Middle frontal gyrus (tissue), 1 donor: ENCODE measurements around the gene OSBP2.

Experiments used
- DNase-seq: peaks from one replicate; pipeline ENCODE4 v3.0.0-alpha.2; 2015; ENCODE audit warnings: low spot score; ENCODE audit errors: extremely low spot score

OSBP2 gene

DNA sequence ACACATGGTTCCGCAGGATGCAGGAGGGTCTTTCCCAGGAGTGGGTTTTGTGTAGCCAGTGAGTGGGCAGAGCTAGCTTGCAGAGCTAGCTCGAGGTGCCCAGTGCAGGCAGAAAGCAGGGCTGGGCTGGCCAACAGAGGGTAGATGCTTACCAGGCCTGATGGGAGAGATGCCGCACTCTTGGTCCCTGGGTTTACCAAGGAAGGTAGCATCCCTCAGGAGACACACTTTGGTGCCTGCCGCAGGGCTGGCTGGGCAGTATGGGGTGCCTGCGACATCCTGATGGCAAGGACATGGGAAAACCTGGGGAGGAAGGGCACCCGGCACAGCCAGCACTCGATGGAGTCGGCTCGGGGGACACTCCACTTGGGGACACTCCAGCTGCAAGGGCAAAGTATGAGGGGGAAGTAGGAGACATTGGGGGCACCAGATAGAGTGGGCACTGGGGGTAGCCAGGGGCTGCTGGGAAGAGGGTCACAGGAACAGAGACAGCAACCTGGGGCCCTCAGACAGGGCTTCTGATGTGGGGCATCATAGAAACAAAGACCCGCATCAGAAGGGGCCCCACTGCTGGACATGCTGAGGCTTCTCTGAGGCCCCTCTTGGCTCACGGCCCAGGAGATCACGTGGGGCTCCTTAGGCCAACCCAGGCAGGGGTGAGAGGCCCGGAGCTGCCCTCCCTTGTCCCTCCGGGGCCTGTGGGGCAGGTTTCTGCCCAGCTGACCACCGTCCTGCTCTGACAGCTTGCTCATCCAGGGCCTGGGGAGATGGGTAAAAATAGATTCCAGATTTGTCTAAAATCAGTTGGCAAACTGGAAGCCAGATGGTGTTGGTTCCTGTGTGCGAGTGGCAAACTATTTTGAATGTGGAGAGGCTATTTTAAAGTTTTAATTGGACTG, 184.1 kb downstream of the OSBP2 start:
- no peak for DNase-seq

DNA sequence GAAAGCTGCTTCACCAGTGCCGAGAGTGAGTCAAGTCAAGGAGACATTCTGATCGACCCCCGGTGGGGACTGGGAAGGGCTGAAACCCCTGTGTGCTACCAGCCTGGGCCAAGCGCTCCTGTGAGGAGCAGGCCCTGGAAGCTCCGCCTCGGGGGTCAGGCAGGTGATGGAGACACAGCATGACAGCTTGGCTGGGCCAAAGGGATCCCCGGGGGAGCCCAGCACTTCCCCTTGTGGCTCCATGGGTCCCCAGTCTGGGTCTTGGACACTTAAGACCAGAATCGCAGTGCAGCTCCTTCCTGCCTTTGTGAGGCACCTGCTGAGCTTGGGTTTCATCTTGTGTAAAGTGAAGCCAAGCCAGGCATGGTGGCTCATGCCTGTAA, 184.7 kb downstream of the OSBP2 start:
- DNase-seq: no peak

GRCh38 chr22:30880181-30880601, 185.5 kb downstream of the OSBP2 start:
- no peak for DNase-seq

DNA sequence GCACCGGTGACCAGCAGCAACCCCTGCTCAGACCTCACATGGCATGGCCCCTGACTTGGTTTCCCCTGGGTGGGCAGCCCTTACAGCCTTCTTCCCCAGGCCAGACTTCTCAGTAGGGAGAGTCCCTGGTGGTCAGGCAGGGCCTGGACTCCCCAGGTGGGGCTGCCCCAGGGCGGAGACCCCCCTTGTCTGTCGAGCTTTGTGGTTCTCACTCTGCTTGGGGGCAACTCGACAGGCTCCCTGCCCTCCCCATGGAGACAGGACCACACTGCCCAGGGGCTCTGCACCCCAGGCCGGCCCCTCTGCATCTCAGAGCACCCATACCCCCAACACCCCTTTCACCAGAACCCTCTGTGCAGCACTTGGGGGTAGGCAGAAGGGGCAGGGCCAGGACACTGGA, 186.2 kb downstream of the OSBP2 start:
- DNase-seq: no peak

DNA sequence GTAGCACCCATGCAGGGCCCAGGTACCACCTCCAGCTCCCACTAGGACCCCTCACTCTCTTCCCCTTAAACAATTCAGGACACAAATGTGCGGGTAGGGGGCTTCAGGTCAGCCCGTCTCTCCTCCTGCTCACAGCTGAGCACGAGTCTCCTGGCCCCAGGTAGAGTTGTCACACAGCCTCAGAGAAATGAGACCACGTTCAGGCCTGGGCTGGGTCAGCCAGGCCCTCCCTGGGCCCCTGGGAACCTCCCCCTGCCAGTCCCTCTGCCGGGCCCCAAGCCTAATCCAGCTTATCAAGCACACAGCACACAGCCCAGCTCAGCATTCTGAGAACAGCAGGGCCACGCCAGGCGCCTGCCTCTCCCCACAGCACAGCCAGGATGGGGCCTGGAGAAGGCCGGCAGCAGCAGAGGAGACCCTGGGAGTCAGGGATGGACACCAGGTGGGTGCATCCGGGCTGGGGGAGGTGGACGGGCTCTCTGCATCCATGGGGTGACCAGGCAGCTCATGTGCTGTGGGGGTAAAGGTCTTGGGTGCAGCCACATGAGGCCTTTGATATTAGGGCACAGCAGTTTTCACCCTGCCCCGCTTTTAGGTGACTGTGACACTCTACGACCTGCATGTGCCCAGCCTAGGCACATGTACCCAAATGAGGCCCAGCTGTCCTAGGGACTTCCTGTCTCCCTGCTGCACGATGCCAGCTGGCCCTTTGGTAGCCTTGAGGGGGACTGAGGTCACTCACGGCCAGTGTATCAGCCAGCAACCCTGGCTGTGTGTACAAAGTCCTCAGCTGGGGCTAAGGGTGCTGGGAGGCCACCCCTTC, 186.9 kb downstream of the OSBP2 start:
- DNase-seq: no peak

GRCh38 chr22:30882184-30882717, 187.6 kb downstream of the OSBP2 start:
- DNase-seq: no peak

DNA sequence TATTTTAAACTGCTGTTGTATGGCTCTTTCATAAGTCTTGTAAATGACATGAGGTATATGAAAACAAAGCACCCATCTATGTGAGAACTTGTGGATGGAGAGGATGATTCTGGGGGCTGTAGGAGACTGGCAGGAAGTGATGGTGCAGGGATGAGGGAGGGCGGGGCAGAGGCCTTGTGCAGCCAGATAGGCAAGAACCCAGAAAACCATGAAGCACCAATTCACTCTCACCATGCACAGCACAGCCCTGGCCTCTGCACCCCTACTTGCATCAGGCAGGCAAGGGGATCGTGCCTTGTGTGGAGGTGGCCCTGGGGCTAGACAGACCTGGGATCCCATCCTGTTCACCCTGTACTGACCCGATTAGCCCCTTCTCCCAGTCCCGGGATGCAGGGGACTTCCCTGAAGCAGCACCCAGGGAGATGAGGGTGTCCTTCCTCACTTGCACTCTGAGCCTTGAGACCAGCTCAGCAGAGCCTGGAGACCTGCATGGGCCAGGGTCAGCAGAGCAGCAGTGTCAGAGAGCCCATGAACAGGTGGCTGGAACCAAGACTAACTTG, 188.4 kb downstream of the OSBP2 start:
- DNase-seq: no peak

GRCh38 chr22:30883586-30884145, 189.0 kb downstream of the OSBP2 start:
- DNase-seq: no peak

GRCh38 chr22:30884211-30885000, 189.7 kb downstream of the OSBP2 start:
- no peak for DNase-seq

GRCh38 chr22:30885001-30885366, 190.3 kb downstream of the OSBP2 start:
- DNase-seq: no peak

DNA sequence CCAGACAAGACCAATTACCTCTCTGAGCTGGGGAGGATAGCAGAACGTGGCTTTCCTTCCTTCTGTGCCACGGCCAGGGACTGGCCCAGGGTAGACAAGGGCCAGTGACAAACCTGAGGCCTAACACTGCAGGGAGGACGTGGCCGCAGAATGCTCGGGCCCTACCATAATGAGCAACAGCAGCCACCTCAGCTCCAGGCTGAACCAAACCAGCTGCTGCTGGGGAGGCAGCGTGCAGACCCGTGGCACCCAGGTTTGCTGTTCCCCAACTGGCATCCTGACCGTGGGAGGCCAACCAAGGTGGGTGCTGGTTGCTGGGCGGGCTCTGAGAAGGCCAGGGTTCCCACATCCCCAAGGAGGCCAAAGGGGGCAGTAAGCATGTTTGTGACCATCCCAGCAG, 190.9 kb downstream of the OSBP2 start:
- DNase-seq: no peak

DNA sequence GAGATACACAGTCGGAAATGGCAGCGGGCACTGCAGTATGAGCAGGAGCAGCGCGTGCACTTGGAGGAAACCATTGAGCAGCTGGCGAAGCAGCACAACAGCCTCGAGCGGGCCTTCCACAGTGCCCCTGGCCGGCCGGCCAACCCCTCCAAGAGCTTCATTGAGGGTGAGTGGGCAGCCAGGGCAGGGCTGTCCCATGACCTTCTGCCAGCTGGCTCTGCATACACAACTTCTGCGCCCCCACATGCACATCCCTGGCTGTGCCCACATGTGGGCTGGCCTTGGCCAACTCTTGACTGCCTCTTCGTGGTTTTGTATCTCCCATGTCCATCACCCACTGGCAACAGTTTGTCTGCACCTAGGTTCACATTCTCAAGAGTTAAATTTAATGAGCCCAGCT, 192.8 kb downstream of the OSBP2 start:
- DNase-seq: no peak

DNA sequence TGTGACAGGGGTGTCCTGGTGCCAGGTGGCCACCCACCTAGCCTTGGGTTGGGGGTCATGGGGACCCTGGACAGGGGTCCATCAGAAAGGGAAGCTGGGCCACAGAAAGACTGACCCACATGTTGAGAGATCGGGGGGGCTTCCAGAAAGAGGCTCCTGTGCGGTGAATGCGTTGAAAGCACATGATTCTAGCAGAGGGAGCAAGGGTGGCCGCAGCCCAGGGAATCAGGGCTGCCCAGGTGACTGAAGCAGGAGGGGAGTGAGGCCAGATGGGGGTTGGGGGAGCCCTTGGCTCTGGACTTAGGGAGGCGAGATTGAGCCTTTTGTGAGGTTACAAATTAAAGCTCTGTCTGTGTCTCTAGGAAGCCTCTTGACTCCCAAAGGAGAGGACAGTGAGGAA, 193.2 kb downstream of the OSBP2 start:
- no peak for DNase-seq

DNA sequence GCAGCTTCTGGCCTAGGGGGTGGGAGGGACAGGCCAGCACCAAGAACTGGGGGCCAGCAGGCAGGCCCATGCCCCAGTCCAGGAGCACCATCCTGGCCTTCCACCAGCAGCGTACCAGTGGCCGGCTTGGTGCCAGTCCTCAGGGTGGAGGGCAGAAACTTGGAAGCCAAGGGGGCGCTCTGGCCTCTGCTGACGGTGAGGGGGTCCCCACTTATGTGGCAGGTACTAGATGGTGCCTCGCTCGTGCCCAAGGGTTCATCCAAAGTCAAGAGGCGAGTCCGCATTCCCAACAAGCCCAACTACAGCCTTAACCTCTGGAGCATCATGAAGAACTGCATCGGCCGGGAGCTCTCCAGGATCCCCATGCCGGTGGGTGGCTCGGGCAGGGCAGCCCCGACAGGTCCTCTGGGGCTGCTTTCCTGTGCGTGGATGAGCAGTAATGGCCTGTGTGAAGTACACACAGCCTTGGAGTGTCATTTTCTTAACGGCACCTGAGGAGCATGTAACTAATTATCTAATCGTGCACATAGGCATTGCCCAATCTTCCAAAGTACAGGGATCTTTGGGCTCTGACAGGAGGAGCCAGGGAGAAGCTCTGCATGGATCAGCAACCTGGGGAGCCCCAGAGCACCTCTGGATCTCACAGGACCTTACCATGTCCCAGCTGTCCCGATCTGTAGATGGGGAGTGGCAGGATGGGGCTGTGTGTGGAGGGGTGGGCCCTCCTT, 194.8 kb downstream of the OSBP2 start:
- DNase-seq: no peak

DNA sequence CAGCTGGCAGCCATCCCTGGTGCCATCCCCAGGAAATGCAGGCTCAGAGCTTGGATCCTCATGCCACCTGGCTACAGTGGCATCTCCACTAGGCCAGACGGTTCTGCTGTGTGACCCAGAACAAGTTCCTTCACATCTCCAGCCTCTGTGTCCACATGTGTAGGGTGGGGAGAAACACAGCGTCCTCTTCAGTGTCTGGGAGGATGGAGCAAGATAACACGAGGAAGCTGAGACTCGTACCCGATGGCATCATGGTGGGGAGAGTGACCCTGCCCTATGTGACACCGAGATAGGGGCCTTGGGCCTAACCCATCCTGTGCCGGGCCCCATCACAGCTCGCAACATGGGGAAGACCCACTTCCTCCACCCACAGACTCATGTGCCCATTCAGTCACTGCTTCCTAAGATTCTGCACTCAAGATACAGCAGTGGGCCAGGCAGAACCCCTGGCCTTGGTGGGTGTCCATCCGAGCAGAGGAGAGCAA, 195.4 kb downstream of the OSBP2 start:
- DNase-seq: no peak

GRCh38 chr22:30890686-30891442, 196.2 kb downstream of the OSBP2 start:
- no peak for DNase-seq

DNA sequence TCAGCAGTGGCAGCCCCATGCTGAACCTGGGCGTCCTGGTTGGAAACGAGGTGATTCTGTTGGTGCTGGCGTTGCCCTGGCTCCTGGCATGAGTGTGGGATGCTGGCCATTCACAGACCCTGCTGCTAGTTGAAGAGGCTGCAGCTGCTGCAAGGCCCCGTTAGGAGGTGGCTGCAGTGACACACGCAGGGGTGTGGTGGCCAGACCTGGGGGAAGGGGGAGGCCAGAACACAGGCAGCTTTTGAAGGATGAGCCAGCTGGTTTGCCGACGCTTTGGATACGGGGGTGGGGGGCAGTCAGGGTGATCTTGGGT, 196.7 kb downstream of the OSBP2 start:
- no peak for DNase-seq

DNA sequence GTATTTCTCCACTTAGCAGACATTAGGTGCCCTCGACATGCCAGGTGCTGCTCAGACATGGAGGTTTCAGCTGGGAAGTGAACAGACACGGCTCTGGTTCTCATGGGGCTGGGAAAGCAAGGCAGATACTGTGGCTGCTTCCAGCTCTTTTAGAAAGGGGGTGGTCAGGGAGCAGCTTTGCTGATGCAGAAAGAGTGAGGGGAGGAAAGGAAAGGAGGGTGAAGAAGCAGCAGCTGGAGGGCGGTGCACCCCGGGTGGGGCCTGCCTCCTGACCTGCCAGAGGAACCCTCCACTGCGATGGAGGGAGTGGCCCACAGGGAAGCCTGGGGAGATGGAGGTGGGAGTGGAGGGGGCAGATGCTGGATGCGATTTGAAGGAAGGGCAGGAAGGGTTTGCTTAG, 197.1 kb downstream of the OSBP2 start:
- no peak for DNase-seq

GRCh38 chr22:30892286-30892685, 197.6 kb downstream of the OSBP2 start:
- no peak for DNase-seq
